Measurements from ENCODE around the gene ZXDC. TPM values are rescaled to one million over a fixed set of nuclear protein-coding genes. Genes with fewer than 3 reads are reported as not detected.

ZXDC gene
- total and polyA plus RNA-seq, 2 donors (not counting 3 experiments of a cell fraction or from before 2014, with no cell fraction given), result 15.2 to 22.6 TPM

GRCh38 chr3:126518779-126519177, 43.1 kb upstream of the ZXDC start:
- ChIA-PET POLR2A (no interaction called here), CTCF (interaction anchor here (0.8 to 1.3 kb wide), 3 partner anchors 130 to 1029 kb away, joined by 3 to 5 read pairs (median 3); no protein-coding TSS in a partner anchor)
- dilution Hi-C loops (cut with MboI; ENCODE audit: extremely low pct_ligation_motif_present, low sequenced_read_pairs), result no loop called here
- Histone ChIP-seq H3K9me3 (replicated peaks; ENCODE audit: control insufficient read depth, insufficient read depth, low read length) (no peaks in the 10 kb centered on the region), H3K9me1 (replicated peaks; ENCODE audit: control insufficient read depth, extremely low read depth, insufficient read depth, low read length) (no peaks in the 10 kb centered on the region), H3K36me3 (ENCODE audit: control insufficient read depth in 2 of 2, extremely low read depth in 1 of 2, insufficient read depth in 2 of 2, low read length in 2 of 2) (no peaks in the 10 kb centered on the region), H3K4me3 (replicated peaks in 1 of 3; ENCODE audit: insufficient read depth in 1 of 3, low read depth in 1 of 3, low read length in 3 of 3) (no peak overlapping the region), H3K27me3 (ENCODE audit: control insufficient read depth in 2 of 2, insufficient read depth in 2 of 2, low read length in 2 of 2) (peaks cover 11% of the 10 kb centered on the region in 2 experiments), H3K9ac (replicated peaks; ENCODE audit: extremely low read depth, insufficient read depth, low read length) (no peak overlapping the region), H3K27ac (ENCODE audit: insufficient read depth, low read depth, low read length) (no peak overlapping the region), H3K4me2 (ENCODE audit: insufficient read depth, low read length) (no peak overlapping the region), H3K79me2 (ENCODE audit: control insufficient read depth, insufficient read depth, low read length) (no peaks in the 10 kb centered on the region), H2AFZ (ENCODE audit: low read depth, low read length) (no peak overlapping the region), H4K20me1 (replicated peaks; ENCODE audit: control insufficient read depth, extremely low read depth, insufficient read depth, low read length) (no peaks in the 10 kb centered on the region), H3K4me1 (ENCODE audit: control insufficient read depth, extremely low read depth, insufficient read depth, low read length) (no peaks in the 10 kb centered on the region)
- intact Hi-C loops (cut with micrococcal nuclease), result no loop called here
- no peak for FAIRE-seq
- BruUV-seq (replicated peaks), result no TSS peak
- no peak for DNase-seq (ENCODE audit: low read depth, low spot score)
- TF ChIP-seq CTCF (IDR thresholded peaks at IDR 0.05; ENCODE audit: extremely low read depth in 1 of 2, insufficient read depth in 1 of 2, low read depth in 1 of 2, low read length in 2 of 2) (no peak), FOS (IDR thresholded peaks at IDR 0.05; ENCODE audit: borderline replicate concordance, insufficient read depth, low read length) (no peak), MAX (IDR thresholded peaks at IDR 0.05; ENCODE audit: insufficient read depth, insufficient read length) (no peak), MYC (IDR thresholded peaks at IDR 0.05; ENCODE audit: low read depth, low read length) (no peak), JUN (IDR thresholded peaks at IDR 0.05; ENCODE audit: borderline replicate concordance, insufficient read depth, insufficient read length, low read depth) (no peak), GATA2 (IDR thresholded peaks at IDR 0.05; ENCODE audit: insufficient read depth, insufficient read length, low read depth, low read length) (no peak), POLR2AphosphoS5 (IDR thresholded peaks at IDR 0.05; ENCODE audit: insufficient read depth, low read depth, low read length) (no peak), POLR2A (IDR thresholded peaks at IDR 0.05; ENCODE audit: low read depth, low read length) (no peak), EZH2 (IDR thresholded peaks at IDR 0.05; ENCODE audit: borderline replicate concordance, low read depth, low read length, severe bottlenecking) (no peak)

All from endothelial cell of umbilical vein (primary cell).